Measurements from ENCODE around the gene CLK2. TPM values are rescaled to one million over a fixed set of nuclear protein-coding genes. Genes with fewer than 3 reads are reported as not detected.
A peak's percentile ranks its signal among the peaks of the same experiment; 100 is the strongest.

The CLK2 gene
- total and polyA plus RNA-seq, 9 of the 15 experiments (the other 6 are each of a cell fraction or from before 2014, with no cell fraction given) = 13.5 to 81.4 (median 39.6) TPM

- no peak for TF ChIP-seq ZNF699 (CRISPR knock-in tag; IDR thresholded peaks at IDR 0.05; ENCODE audit: insufficient replicate concordance)
- no peak for TF ChIP-seq BMI1 (IDR thresholded peaks at IDR 0.05; ENCODE audit: low read length)
- TF ChIP-seq SMARCA5 (IDR thresholded peaks at IDR 0.05) = no peak
- peak; percentile 93 for TF ChIP-seq CXXC5 (CRISPR knock-in tag; IDR thresholded peaks at IDR 0.05)
- TF ChIP-seq ZHX1 (conservative IDR thresholded peaks at IDR 0.05; ENCODE audit: low read length) = no peak
- no peak for TF ChIP-seq ZNF274 (IDR thresholded peaks at IDR 0.05; ENCODE audit: borderline replicate concordance, low read depth, low read length)
- no peak for TF ChIP-seq TEAD2 (tag; IDR thresholded peaks at IDR 0.05)
- no peak for TF ChIP-seq ELF4 (CRISPR knock-in tag; IDR thresholded peaks at IDR 0.05)
- TF ChIP-seq, protein P1, sequence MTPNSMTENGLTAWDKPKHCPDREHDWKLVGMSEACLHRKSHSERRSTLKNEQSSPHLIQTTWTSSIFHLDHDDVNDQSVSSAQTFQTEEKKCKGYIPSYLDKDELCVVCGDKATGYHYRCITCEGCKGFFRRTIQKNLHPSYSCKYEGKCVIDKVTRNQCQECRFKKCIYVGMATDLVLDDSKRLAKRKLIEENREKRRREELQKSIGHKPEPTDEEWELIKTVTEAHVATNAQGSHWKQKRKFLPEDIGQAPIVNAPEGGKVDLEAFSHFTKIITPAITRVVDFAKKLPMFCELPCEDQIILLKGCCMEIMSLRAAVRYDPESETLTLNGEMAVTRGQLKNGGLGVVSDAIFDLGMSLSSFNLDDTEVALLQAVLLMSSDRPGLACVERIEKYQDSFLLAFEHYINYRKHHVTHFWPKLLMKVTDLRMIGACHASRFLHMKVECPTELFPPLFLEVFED (CRISPR knock-in tag; conservative IDR thresholded peaks at IDR 0.05) = no peak
- no peak for TF ChIP-seq CC2D1A (IDR thresholded peaks at IDR 0.05)
- TF ChIP-seq TAF15 (IDR thresholded peaks at IDR 0.05; ENCODE audit: low read depth, low read length) = no peak
- TF ChIP-seq PURB (CRISPR knock-in tag; IDR thresholded peaks at IDR 0.05; ENCODE audit: low read depth) = no peak
- TF ChIP-seq ZNF232 (CRISPR knock-in tag; IDR thresholded peaks at IDR 0.05) = no peak
- no peak for TF ChIP-seq ZNF609 (CRISPR knock-in tag; IDR thresholded peaks at IDR 0.05; ENCODE audit: borderline replicate concordance)
- peak; percentile 44 to 95; a peak in 3 of 4 replicates for TF ChIP-seq SIN3A (IDR thresholded peaks at IDR 0.05; ENCODE audit: borderline replicate concordance in 2 of 2, control insufficient read depth in 1 of 2, low read depth in 2 of 2, low read length in 2 of 2)
These were observed at the start of gene CLK2 (continued) for GRCh38 chr1:155273343-155274245.
